G401 (cell line): Measurements from ENCODE around the gene CASKIN2. TPM values are rescaled to one million over a fixed set of nuclear protein-coding genes. Genes with fewer than 3 reads are reported as not detected.

Source experiments
- DNase-seq: peaks from one replicate; pipeline ENCODE4 v3.0.0-alpha.2; 2015; ENCODE audit warnings: low spot score
- in situ Hi-C: cut with HindIII; loops from 2 replicates; pipeline ENCODE4 v1.10.0; 2016; ENCODE audit warnings: low sequenced_read_pairs, mixed read lengths
- total RNA-seq: library from RNA; depleted of rRNA; stranded (reverse); fragments of >200 nt; shearing (Covaris generic); gene quantifications from 2 replicates; pipeline ENCODE4 v1.2.3, GENCODE V29; 2014; rRNA removed

Gene CASKIN2
- 11.6 and 11.8 TPM in 2 replicates for total RNA-seq

DNA sequence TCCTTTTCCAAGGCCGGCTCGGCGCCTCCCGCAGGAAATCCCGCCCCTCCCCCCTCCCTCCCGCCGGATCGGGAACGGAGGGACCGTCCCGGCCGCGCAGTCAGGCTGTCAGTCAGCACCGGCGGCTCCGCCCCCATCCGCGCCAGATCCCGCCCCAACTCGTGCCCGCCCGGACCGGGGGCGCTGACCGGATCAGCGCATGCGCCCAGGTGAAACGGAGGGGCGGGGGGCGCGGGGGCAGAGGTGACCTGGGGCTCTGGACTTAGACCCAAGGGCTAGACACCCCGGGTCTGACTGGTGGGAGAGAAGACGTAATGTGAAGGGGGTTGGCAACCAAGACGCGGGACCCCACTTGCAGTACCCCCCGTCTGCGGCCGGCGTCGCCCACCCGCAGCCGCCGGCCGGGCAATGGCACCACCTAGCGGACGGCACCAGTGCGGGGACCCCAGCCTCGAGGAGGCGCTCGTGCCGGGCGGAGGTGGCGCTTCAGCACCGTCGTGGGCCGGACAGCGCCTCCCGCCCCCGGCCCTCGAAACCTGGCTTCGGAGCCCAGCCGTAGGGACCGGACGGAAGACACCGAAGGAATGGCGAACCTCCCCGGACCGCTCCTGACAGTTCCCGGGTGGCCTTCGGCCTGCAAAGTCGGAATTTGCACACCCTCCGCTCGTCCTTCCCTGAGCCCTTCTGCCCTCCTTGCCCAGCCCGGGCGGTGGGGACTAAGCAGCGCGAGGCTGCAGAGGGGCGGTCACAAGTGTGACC, at the start of gene CASKIN2:
TSS of gene CASKIN2 (minus strand) at position 42 of the 759 bp plus-strand sequence. CDS start 1,733 bp downstream, outside the sequence.
- peak; percentile 93 for DNase-seq
- in situ Hi-C loops, result no loop called here

DNA sequence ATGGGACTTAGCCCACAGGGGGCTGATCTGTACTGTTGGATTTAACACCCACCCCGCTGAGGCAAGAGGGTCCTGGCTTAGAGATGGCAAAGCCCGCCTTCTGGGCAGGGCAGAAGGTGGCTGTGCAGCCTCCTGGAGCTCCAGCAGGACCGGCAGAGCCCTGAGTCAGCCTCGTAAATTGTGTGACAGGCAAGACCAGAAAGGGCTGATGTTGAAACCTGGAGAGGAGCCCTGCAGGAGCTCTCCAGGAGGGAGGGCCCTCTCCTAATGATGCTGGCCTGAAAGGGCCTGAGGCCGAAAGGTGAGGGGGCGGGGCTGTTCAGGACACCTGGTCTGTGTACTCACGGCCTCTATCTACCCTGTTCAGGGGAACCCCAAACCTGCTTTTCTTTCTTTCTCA, 49.7 kb upstream of the CASKIN2 start:
- no peak for DNase-seq
- in situ Hi-C loops, result no loop called here

- no peak for DNase-seq
- in situ Hi-C loops, result no loop called here
Measured at GRCh38 chr17:75564195-75564594, 48.9 kb upstream of the CASKIN2 start.

DNA sequence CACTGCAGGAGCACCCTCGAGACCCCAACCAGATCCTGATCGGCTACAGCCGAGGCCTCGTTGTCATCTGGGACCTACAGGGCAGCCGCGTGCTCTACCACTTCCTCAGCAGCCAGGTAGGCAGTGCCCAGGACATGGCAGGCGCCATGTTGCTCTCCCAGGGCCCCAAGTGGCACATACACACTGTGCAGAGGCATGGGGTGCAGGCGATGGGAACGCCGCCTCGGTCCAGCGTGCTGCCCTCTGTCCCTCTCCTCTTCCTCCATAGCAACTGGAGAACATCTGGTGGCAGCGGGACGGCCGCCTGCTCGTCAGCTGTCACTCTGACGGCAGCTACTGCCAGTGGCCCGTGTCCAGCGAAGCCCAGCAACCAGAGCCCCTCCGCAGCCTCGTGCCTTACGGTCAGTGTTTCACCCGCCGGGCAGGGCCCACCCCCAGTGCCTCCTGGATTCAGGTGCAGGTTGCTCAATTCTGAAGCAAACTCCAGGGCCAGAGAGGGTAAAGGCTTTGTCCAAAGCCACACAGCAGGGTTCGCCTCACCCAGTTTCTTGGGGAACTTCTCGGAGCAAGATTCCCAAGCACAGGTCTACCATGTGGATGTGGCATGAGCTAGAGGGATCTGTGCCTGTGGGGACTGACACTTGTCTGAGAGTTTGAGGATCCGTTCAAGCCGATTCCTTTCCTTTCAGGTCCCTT, 47.9 kb upstream of the CASKIN2 start:
- no peak for DNase-seq
- in situ Hi-C loops, result no loop called here

GRCh38 chr17:75561927-75562603, 46.7 kb upstream of the CASKIN2 start:
- no peak for DNase-seq
- in situ Hi-C loops, result no loop called here

- in situ Hi-C loops, result no loop called here
- DNase-seq, result no peak
Measured at GRCh38 chr17:75559958-75560533, 44.7 kb upstream of the CASKIN2 start.

- in situ Hi-C loops, result no loop called here
- DNase-seq, result peak; percentile 67
Measured at GRCh38 chr17:75558666-75559530, 43.6 kb upstream of the CASKIN2 start.

DNA sequence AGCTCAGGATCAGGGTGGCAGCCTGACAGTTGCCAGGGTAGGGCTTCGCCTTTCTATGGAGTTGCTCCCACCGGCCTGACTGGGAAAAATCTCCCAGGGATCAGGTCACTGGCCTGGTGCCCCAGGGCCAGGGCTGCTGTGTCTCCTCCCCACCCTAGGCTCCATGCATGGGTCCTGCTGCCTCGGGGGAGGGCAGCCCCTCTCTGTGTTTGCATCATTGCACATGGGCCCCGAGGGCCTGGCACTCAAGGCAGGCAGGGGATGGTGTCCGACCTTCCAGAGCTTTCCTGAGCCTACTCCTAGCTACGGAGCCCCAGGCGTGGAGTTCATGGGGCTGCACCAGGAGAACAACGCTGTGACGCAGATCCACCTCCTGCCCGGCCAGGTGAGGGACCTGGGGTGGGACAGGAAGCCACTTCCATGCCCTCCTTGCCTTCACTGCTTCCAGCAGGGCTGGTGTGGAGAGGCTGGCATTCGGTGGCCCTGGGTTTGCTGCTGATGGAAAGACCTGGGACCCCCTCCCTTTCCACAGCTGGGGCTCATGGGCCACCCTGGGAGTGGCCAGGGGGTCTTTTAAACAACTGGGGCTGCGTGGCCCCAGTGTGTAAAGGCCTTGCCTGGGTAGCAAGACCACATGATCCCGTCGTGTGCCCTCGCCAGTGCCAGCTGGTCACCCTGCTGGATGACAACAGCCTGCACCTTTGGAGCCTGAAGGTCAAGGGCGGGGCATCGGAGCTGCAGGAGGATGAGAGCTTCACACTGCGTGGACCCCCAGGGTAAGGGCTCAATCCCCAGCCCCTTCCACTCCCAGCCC, 42.7 kb upstream of the CASKIN2 start:
- in situ Hi-C loops, result no loop called here
- DNase-seq, result no peak

GRCh38 chr17:75557075-75557851, 41.9 kb upstream of the CASKIN2 start:
- DNase-seq, result peak; percentile 91
- in situ Hi-C loops, result no loop called here

- no peak for DNase-seq
- in situ Hi-C loops, result no loop called here
Measured at GRCh38 chr17:75555679-75556153, 40.4 kb upstream of the CASKIN2 start.

DNA sequence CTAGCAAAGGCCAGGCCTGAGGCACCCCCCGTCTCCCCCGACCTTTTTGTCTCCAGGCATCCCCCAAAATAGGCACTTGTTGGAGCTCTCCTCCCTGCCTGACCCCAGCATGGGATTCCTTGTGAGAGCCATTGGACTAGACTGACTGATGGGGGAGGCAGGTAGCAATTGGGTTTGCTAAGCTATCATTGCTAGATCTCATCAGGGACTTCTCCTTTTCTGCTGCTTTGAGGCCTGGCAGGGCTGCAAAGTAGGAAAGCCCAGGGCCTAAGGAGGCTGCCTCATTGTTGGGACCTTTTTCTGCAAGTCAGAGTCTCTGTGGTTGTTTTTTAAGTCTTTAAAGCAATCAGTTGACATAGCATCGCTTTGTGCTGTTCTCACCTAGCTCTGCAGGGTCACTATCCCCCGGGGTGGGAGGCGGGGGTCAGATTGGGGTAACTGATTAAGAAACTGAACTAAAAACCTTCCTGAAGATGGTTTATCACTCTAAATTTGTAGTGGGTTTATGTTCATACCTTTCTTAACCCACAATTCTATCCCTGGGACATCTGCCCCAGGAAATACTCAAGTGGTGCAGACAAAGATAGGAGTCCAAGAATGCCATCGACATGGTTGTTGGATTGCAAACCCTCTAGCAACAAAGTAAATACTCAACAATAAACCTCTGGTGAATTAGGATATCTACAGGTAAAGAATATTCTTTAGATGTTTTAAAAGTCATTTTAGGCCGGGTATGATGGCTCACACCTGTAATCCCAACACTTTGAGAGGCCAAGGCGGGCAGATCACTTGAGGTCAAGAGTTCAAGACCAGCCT, 38.2 kb upstream of the CASKIN2 start:
- in situ Hi-C loops, result no loop called here
- DNase-seq, result no peak

DNA sequence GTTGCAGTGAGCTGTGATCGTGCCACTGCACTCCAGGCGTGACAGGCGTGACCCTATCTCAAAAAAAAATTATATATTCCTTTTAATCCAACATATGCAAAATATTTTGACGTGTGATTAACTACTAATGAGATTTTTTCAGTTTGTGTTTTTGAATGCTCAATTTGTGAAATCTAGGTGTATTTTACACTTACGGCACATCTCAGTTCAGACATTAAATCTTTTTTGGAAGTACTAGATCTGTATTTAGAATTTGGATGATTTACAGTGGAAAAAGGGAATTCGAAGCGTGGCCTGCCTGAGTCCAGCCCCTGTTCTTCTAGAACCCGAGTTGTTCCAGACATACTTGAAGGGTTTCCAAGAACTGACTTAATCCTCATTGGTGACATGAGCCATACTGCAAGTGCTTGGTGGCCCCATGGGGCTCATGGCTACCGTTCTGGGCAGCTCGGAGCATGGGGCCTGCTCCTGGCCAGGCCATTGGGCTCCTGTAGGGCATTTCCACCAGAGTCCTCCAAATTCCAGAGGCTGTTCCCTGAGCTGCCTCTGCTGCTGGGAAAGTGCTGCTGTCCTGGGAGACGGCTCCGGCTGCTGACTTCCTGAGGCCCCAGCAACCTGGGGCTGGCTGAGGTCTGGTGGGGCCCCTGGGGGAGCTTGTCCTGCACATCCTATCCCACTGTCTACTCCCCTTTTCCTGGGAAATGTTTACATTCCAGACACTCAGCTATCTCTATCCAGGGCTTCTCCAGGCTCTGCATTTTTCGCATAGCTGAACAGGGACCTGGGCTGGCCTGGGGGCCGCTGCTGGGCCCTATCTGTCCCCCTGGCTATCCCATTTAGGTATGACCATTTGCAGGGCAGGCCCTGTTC, 37.3 kb upstream of the CASKIN2 start:
- DNase-seq, result no peak
- in situ Hi-C loops, result no loop called here

DNA sequence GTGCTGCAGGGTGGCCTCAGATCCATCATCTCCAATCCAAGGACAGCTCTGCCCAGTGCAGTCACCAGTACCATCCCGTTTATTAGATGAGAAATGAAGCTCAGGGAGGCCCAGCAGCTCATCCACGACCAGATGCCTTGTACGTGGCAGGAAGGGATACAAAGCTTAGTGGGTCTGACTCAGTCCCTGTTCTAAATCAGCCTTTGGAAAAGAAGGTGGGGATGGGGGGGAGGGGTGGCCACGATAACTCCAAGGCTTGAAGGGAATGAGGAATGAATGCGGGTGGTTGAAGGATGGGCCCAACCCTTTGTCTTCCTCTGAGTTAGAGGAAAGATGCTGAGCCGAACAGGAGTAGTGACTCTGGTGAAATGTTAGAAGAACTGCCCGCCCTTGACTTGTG, 35.9 kb upstream of the CASKIN2 start:
- DNase-seq, result no peak
- in situ Hi-C loops, result no loop called here

DNA sequence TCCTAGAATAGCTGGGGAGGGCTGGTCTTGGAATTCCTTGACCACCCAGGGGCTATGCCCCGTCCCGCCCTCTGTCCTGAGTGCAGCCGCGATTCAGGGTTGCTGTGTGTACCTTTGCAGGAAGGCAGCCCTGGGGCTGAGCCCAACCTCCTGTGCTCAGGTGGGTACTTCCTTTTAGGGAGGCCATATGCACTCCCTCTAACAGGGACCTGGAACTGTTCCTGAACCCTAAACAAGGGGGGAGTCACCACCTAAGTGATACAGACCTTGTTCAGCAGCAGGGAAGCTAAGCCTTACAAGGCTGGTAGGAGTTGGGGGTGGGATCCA, 34.8 kb upstream of the CASKIN2 start:
- DNase-seq, result no peak
- in situ Hi-C loops, result no loop called here

DNA sequence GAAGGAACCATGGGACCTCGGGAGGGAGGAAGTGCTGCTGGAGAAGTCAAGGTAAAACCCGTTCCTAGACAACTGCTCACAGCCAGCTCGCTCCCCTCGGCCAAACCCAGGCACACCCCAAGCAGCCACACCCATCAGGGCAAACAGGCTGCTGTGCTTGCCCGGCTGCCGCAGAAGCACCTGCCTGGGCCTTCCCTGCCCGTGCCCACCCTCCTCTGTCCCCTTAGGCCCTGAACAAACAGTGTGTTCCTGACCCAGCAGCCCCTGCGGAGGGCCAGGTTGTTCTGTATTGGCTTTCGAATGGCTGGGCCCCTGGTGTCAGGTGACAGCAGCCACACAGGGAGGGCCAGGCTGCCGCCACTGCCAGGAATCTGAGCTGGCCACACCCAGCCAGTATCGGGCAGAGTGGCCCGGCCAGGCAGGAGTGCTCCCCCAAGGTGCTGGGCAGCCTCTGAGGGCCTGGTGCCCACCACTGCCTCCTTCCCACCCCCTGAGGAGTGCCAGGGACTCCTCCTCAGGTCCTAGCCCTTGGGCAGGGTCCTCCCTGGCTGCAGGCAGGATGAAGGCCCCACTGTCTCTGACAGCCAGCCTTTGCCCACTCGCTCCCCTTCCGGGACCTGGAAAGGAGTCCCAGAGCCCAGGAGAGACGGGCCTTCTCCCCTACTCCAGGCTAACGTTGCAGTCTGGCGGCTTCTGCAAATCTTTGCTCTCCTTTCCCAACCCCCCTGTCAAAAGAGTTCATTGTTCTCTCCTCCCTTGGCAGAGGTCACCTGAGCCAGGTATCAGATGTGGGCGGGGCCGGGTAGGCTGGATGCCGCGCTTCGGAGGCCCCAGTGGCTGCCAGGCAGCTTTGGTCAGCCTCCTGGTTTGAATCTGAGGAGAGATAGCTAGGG, 34.2 kb upstream of the CASKIN2 start:
- DNase-seq, result no peak
- in situ Hi-C loops, result no loop called here
